Stimulated activated memory B cell treated with anti-CD40 and anti-IgM and Interleukin-4, amounts not matched to agents 10 μg/mL and 1 μg/mL and 100 μg/mL, for 72 hours (primary cell): ENCODE results near the gene DLL1.
A peak's percentile ranks its signal among the peaks of the same experiment; 100 is the strongest.

Experiments
- ATAC-seq: fragments of 150-1000 bp; cut with Tn5 transposase; 2 replicates; pipeline ENCODE4 v1.10.0; 2021
- H3K27ac Mint-ChIP-seq: one replicate; pipeline ENCODE4 v1.8.0; 2022; ENCODE audit warnings: mild to moderate bottlenecking, mixed read lengths
- H3K27me3 Mint-ChIP-seq: one replicate; pipeline ENCODE4 v1.8.0; 2022; ENCODE audit warnings: mixed read lengths
- H3K36me3 Mint-ChIP-seq: one replicate; pipeline ENCODE4 v1.8.0; 2022; ENCODE audit warnings: mixed read lengths
- H3K4me1 Mint-ChIP-seq: one replicate; pipeline ENCODE4 v1.8.0; 2022; ENCODE audit warnings: mixed read lengths
- H3K4me3 Mint-ChIP-seq: one replicate; pipeline ENCODE4 v1.8.0; 2022; ENCODE audit warnings: mild to moderate bottlenecking, moderate library complexity, mixed read lengths
- H3K9me3 Mint-ChIP-seq: one replicate; pipeline ENCODE4 v1.8.0; 2022; ENCODE audit warnings: mixed read lengths

The DLL1 gene

DNA sequence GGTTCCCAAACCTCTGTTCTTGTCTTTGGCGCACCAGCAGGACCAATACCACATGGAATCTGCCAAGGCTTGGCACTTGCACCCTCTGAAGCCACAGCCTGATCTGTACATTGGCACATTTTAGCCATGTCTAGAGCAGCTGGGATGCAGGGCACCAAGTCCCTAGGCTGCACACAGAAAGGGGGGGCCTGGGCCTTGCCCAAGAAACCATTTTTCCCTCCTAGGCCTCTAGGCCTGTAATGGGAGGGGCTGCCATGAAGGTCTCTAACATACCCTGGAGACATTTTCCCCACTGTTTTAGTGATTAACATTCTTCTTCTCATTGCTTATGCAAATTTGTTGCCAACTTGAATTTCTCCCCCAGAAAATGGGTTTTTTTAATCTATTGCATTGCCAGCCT, 10.3 kb upstream of the DLL1 start:
- Mint-ChIP-seq H3K4me1 (no peaks in the 10 kb centered on the region), H3K36me3 (peaks cover 7% of the 10 kb centered on the region), H3K9me3 (peaks cover 5% of the 10 kb centered on the region), H3K27me3 (peaks cover 79% of the 10 kb centered on the region), H3K4me3 (no peak overlapping the region), H3K27ac (no peak overlapping the region)
- no peak for ATAC-seq

DNA sequence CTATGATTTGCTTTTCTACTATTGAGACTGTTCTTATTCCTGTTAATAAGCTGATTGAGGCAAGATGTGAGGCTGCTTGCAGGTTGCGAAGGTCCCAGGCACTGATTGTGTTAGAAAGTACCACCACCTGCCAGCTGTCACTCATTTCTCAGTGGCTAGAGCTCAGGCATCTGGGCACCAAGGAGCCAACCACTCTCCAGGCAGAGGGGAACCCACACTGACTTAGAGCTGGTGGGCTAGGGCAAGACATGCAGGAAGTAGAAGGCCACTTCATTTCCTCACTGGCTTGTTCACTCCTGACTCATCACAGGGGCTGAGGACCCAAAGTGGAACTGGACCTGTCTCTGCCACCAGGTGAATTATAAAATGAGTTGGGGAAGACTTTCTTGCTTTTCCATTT, 7.8 kb upstream of the DLL1 start:
- ATAC-seq: no peak
- no peak overlapping the region for H3K4me3 Mint-ChIP-seq
- peaks cover 86% of the 10 kb centered on the region for H3K27me3 Mint-ChIP-seq
- H3K4me1 Mint-ChIP-seq: peaks cover 17% of the 10 kb centered on the region
- H3K27ac Mint-ChIP-seq: no peak overlapping the region
- H3K36me3 Mint-ChIP-seq: peaks cover 7% of the 10 kb centered on the region
- H3K9me3 Mint-ChIP-seq: peaks cover 5% of the 10 kb centered on the region

DNA sequence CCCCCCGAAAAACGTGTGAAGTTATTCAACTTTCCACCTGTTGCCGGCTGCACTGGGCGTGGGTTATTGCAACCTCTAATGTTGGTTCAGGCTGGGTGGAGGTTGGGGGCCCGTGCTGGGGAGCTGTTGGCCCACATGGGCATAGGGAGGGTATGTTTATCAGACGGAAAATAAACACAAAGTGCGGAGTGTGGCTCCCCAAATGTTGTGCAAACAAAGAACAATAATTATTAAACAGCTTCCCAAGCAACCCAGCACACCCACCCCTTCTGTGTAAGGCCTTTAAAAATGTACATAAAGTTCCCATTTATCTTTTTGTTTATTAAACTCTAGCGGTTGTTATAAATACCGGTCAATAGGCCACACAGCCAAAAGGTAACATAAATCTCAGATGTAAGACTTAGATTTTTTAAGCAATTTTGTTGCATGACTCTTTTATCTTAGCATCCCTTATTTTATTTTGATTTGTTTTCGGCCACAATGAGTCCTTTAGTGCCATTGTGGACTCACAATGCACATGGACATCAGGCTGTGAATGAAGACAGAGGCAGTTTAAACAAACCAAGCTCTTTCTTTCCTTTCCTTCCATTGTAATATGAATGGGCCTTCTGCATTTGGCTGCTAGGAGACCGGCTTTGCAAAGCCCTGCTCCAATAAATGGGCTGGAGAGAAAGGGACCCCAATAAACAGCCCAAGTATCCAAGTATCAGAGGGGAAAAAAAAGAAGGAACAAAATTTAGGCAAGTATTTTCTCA, 6.9 kb upstream of the DLL1 start:
- H3K4me3 Mint-ChIP-seq: no peak overlapping the region
- H3K36me3 Mint-ChIP-seq: peaks cover 7% of the 10 kb centered on the region
- H3K27ac Mint-ChIP-seq: no peak overlapping the region
- no peak for ATAC-seq
- H3K4me1 Mint-ChIP-seq: peaks cover 26% of the 10 kb centered on the region
- H3K27me3 Mint-ChIP-seq: peaks cover 86% of the 10 kb centered on the region
- H3K9me3 Mint-ChIP-seq: peaks cover 5% of the 10 kb centered on the region

DNA sequence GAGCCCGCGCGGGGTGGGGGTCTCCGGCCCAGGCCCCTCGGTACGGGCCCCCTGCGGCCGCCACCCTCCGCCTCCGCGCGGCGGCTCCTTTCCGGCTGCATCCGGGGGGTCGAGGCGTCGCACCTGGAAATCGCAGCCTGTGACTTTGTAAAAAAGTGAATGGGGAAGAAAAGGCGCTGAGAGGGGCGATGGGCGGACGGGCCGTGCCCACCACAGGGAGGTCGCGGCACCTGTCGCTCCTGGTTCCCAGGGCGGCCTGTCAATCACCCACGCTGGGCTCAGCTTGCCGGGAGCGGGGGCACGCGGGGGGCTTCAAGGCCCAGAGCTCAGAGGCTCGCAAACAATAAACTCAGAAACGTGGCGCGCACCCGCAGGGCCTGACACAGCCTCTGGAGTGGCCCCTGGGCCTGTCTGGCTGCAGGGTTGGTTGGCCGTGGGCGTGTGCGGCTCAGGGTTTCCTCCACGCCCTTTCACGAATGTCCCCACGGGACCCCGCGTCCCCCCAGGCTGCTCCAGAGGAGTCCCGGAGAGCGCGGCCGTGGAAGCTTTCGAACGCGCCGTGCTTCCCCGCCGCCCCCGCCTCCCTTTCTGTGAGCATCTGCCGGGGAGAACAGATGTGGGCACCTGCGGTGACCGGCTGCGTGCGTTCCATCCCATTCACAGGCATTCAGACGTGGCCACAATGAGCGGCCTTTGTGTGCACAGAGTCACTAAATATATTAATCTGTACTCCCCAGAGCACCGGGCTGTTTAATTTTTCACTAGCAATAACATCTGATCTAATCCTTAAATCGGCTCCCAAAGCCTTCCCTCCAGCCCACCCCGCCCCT, 6.1 kb upstream of the DLL1 start:
- Mint-ChIP-seq H3K4me1 (peaks cover 34% of the 10 kb centered on the region), H3K27ac (no peak overlapping the region), H3K36me3 (peaks cover 7% of the 10 kb centered on the region), H3K27me3 (peaks cover 86% of the 10 kb centered on the region), H3K4me3 (no peak overlapping the region), H3K9me3 (peaks cover 5% of the 10 kb centered on the region)
- ATAC-seq: no peak

DNA sequence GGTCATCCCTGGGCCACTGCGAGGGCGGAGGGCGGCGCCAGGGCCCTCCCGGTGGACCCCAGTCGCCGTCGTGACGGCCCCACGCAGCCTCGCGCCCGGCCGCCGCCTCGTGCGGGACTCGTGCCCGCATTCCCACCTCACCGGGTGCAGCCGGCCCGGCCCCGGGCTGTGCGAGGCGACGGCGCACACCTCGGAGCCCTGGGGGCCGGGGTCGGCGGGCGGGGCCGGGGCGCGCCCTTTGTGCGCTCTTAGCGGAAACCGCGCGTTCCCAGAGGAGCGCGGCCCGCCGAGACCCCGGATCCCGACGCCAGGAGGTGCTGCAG, 5.5 kb upstream of the DLL1 start:
- no peak overlapping the region for H3K27ac Mint-ChIP-seq
- peaks cover 39% of the 10 kb centered on the region for H3K4me1 Mint-ChIP-seq
- no peak for ATAC-seq
- peaks cover 86% of the 10 kb centered on the region for H3K27me3 Mint-ChIP-seq
- H3K36me3 Mint-ChIP-seq: peaks cover 1% of the 10 kb centered on the region
- H3K4me3 Mint-ChIP-seq: no peak overlapping the region
- no peaks in the 10 kb centered on the region for H3K9me3 Mint-ChIP-seq

DNA sequence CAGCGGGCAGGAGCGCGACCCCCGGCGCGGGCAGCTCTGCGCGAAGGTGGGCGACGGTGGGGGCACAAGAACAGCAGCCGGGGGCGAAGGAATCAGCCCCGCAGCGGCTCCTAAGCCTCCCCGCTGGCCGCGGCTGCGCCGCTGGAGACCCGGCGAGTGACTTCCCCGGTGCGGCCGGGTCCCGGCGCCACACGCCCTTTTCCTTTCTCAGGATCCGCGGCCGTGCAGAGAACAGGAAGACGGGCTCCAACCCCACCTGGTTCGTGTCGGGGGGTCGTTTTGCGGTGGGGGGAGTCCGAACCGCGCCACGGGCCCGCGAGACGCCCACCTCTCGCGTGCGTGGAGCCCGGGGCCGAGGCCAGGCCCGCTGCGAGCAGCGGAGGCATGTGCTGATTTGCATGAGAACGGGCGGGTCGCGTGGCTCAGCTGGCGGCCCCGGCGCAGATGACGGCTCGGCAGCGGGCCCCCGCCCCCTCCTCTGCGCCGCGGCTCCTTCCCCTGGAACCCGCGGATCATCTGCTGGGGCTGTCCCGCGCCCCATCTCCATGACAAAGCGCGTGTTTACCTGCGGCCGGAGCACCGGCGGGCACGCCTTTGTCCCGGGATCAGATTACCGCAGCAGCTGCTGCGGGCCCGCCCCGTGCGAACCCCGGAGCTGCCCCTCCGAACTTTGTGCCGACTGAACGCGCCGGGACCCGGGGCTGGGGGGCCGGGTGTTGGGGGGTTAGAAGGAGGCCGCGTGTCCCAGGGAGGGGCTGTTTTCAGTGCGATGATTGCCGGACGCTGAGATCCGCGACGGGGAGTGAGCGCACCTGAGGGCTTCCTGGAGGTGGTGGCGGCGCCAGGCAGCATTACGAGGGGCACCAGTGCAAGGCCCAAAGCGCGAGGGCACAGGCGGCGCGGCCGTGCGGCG, 4.9 kb upstream of the DLL1 start:
- no peaks in the 10 kb centered on the region for H3K9me3 Mint-ChIP-seq

DNA sequence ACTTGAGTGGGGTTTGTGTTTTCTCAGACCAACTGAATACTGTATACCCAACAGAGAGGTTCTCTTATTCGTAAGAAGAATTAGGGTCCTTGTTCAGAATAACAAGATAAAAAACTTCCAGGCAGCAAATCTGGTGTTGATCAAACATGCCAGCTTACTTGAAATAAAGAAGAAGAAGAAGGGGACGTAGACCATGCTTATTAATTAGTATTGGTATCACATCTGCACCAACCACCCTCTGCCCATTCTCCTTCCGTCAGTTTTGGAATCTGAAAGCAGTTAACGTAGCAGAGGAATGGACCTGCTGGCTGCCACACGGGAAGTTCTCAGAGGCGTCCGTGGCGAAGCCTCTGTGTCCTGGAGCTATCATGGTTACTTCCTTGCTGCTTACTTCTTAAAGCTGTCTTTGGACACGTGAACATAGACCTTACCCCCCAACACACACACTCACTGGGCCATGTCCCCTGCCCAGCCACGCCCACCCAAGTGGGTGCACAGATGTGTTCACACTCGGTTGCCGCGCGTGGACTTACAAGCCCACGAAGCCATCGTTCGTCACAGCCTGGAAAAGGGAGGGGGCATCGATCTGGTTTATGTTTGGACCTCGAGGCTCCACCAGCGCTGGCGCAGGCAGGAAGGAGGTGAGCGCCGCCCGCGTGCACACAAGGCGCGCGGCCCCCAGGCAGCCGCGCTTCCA, 4.1 kb upstream of the DLL1 start:
- Mint-ChIP-seq H3K27ac (peak overlapping the region; percentile 53), H3K4me3 (peak overlapping the region; percentile 36), H3K9me3 (no peaks in the 10 kb centered on the region), H3K36me3 (no peaks in the 10 kb centered on the region), H3K4me1 (peaks cover 46% of the 10 kb centered on the region), H3K27me3 (peaks cover 77% of the 10 kb centered on the region)
- no peak for ATAC-seq

More for the DNA sequence above, 4.9 kb upstream of the DLL1 start:
- no peaks in the 10 kb centered on the region for H3K36me3 Mint-ChIP-seq
- H3K4me3 Mint-ChIP-seq: peak overlapping the region; percentile 73
- peaks cover 80% of the 10 kb centered on the region for H3K27me3 Mint-ChIP-seq
- peak overlapping the region; percentile 53 for H3K27ac Mint-ChIP-seq
- ATAC-seq: peak; percentile 69
- H3K4me1 Mint-ChIP-seq: peaks cover 39% of the 10 kb centered on the region

DNA sequence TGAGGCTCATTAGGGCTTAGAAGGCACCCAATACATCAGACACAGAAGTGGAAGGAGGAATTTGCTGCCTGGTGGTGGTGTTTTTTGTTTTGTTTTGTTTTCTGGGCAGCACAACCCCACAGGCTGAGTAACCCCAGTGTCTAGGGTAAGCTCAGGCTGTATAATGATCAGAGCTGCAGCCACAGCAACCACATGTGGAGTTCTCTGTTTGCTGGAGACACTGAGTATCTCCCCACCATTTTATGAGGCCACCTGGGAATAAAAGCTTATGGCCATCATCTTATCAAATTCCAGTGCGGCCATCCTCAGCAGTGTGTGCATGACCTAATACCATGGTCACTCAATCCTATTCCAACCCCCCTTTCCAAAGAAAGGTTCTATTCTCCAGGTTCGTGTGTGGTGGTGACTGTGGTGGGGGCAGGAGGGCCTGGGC, 3.4 kb upstream of the DLL1 start:
- Mint-ChIP-seq H3K27ac (no peak overlapping the region), H3K4me1 (peaks cover 49% of the 10 kb centered on the region), H3K9me3 (no peaks in the 10 kb centered on the region), H3K27me3 (peaks cover 74% of the 10 kb centered on the region), H3K4me3 (no peak overlapping the region), H3K36me3 (no peaks in the 10 kb centered on the region)
- no peak for ATAC-seq

DNA sequence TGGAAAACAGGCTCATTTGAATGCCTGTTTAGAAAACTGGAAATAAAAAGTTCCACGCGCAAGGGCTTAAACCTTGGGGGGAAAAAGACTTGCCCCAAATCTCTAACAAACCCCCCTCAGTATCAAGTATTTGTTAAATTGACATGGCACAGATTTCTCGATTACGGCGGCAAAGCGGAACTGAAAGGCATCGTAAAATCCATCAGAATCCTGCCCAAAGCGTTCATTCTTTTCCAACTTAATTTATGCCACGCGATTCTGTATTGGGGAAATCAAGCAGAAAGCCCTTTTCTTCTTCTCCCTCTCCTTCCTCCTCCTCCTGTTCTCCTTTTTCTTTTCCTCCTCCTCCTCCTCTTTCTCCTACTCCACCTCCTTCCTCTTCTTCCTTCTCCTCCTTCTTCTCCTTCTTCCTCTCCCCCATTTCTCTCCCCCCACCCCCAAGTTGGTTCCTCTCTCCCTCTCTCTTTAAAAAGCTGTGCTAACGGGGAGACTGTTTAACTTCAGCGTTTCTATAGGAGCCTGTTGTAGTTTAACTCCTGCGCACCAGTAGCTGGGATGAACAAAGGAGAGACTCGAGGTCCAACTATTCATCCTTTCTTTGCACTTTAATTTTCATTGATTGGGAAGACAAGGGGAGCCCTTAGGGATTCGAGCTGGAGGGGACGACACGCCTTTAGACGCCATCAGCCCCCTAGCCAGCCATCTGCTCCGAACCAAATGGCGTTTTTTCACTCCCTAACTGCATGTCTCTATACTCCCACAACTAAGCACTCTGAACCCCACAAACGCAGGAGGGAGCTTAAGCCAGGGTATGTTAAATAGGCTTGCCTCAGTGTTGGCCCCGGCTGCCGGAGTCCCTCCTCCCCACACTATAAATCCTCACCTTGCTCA, 2.7 kb upstream of the DLL1 start:
- no peak for ATAC-seq
- H3K4me1 Mint-ChIP-seq: peaks cover 54% of the 10 kb centered on the region
- no peak overlapping the region for H3K27ac Mint-ChIP-seq
- H3K27me3 Mint-ChIP-seq: peaks cover 74% of the 10 kb centered on the region
- H3K36me3 Mint-ChIP-seq: no peaks in the 10 kb centered on the region
- H3K4me3 Mint-ChIP-seq: no peak overlapping the region
- no peaks in the 10 kb centered on the region for H3K9me3 Mint-ChIP-seq

DNA sequence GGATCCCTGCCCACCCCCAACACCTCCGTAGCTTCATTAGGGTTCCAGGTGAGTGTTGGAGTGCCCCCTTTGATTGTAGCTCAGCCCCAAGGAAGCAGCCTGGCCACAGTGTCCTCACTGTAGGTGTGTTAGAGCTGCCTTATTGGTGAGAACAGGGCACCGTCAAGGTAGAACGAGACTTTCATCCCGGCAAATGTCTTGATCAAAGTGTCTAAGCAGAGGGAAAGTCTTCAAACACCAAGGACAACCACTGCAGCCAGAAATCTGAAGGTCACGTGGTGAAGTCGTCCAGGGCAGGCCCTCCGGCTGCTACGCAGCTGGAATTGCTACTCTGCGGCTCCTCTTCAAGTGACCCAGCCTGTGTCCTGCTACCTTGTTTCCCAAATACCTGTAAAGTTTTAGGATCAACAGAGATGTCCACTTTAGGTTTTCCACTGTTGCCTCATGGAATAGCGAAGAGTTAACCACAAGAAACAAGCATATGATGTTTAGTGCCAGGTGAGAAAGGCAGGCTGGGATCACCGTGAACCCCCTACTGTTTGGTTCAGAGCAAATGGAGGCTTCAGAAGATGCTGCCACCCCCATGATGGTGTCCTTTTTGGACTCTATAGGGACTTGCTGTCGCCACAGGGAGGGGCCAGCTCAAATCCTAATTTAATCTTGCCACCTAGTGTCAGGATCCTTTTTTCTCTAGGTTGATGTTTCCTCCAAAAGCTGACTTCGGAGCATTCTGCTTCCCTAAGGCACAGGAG, 1.7 kb upstream of the DLL1 start:
- Mint-ChIP-seq H3K9me3 (no peaks in the 10 kb centered on the region), H3K27me3 (peaks cover 74% of the 10 kb centered on the region), H3K27ac (peak overlapping the region; percentile 15), H3K36me3 (no peaks in the 10 kb centered on the region), H3K4me1 (peaks cover 60% of the 10 kb centered on the region), H3K4me3 (peak overlapping the region; percentile 85)
- ATAC-seq: no peak

DNA sequence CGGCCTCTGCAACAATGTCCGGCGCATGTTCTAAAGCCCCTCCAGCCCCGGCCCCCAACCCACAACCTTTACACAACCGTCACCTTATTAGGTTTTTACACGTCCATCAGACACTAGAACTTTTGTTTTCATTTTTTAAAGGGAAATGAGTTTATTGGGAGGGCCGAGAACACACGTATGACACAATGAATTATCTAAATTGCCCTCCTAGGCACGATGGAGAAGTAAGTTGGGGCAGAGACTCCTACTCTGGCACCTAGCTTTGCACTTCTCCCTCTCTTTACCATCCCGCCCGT, 1.2 kb upstream of the DLL1 start:
- peaks cover 74% of the 10 kb centered on the region for H3K27me3 Mint-ChIP-seq
- H3K4me3 Mint-ChIP-seq: peak overlapping the region; percentile 85

DNA sequence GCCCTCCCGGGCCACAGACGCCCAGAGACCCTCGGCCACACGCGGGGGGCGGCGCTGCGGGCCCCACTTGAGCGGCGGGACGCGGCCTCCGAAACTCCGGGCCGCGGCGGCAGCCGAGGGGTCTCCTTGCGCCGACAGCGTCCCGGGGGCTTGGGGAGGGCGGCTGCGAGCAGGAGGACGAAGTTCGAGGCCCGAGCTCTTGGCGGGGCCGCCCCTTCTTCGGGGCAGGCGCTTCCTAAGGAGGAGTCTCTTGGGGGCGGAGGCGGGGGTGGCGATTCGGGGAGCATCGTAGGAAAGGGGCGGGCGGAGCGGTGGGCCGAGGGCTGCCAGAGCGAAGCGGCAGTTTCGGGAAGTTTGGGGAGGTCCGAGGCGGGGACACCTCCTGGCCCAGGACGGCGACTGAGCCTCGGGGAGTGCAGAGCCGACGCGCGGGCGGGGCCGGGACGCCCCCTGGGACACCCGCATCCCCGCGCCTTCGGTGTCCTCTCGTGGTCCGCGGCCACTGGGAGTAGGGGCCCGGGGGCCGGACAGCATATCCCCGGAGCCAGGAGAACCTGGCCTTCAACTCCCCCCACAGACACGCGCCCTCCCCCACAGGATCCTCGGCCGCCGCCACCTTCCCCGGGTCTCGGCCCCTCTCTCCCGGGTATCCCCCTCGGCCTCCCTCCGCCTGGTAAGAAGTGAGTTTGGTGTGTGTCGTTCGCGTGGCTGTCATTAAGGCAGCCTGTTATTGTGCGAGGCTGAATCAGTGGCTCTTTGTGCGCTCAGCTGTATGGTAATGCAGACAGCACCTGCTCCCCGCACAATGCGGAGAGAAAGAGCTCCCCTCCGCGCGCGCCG, 613 bp upstream of the DLL1 start:
- Mint-ChIP-seq H3K27me3 (peaks cover 79% of the 10 kb centered on the region), H3K9me3 (no peaks in the 10 kb centered on the region), H3K27ac (peak overlapping the region; percentile 15)

More for the DNA sequence above, 1.2 kb upstream of the DLL1 start:
- no peak for ATAC-seq
- Mint-ChIP-seq H3K4me1 (peaks cover 60% of the 10 kb centered on the region), H3K9me3 (no peaks in the 10 kb centered on the region), H3K36me3 (no peaks in the 10 kb centered on the region), H3K27ac (peak overlapping the region; percentile 15)

DNA sequence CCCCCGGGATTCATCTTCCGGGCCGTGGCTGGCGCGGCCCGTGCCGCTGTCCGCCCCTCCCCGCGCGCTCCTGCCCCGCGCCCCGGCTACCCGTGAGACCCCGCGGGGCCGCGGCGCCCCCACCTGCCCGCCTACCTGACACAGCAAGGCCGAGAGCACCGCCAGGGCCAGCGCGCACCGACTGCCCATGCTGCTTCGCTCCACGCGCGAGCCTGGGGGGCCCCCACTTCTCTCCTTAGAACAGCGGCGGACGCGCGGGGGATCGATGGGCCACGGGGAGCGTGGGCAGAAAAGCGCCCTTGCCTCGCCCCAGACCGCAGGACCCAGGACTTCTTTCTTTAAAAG, 955 bp downstream of the DLL1 start:
- peak overlapping the region; percentile 95 for H3K4me3 Mint-ChIP-seq
- H3K27me3 Mint-ChIP-seq: peaks cover 80% of the 10 kb centered on the region
- H3K4me1 Mint-ChIP-seq: peaks cover 51% of the 10 kb centered on the region
- peak overlapping the region; percentile 69 for H3K27ac Mint-ChIP-seq
- no peaks in the 10 kb centered on the region for H3K9me3 Mint-ChIP-seq
- H3K36me3 Mint-ChIP-seq: no peaks in the 10 kb centered on the region
- peak; percentile 32 for ATAC-seq

More for the DNA sequence above, 613 bp upstream of the DLL1 start:
- H3K36me3 Mint-ChIP-seq: no peaks in the 10 kb centered on the region
- peak overlapping the region; percentile 85 for H3K4me3 Mint-ChIP-seq
- peak; percentile 60 for ATAC-seq
- peaks cover 60% of the 10 kb centered on the region for H3K4me1 Mint-ChIP-seq
